OCI-LY3 (cell line): ENCODE measurements around the gene SUV39H1.

Experiments used
- H2AFZ ChIP-seq: fragments of 200-600, 300-600 bp; shearing (Covaris generic); 2 replicates; pipeline ENCODE4 v1.6.0; 2014; ENCODE audit warnings: antibody characterized with exemption, low read depth, low read length
- H3K27ac ChIP-seq: fragments of 200-600, 300-600 bp; sonication (generic); 2 replicates; pipeline ENCODE4 v1.5.1; 2014; ENCODE audit warnings: mild to moderate bottlenecking, low read length, moderate library complexity, mixed read lengths
- H3K27me3 ChIP-seq: fragments of 200-600, 300-600 bp; sonication (generic); 2 replicates; pipeline ENCODE4 v1.6.1; 2014; ENCODE audit warnings: low read depth, low read length, mixed read lengths
- H3K36me3 ChIP-seq: fragments of 200-600, 300-600 bp; sonication (generic); replicated peaks from 2 replicates; pipeline ENCODE3; 2014; ENCODE audit warnings: low read depth, low read length, mixed read lengths
- H3K4me1 ChIP-seq: fragments of 300-600, 200-600 bp; sonication (generic); 2 replicates; pipeline ENCODE4 v1.6.1; 2014; ENCODE audit warnings: low read length, mixed read lengths
- H3K4me2 ChIP-seq: fragments of 200-600, 300-600 bp; sonication (generic); 2 replicates; pipeline ENCODE4 v1.6.1; 2014; ENCODE audit warnings: low read length, mixed read lengths
- H3K4me3 ChIP-seq: fragments of 300-600, 200-600 bp; sonication (generic); 2 replicates; pipeline ENCODE4 v1.5.1; 2014; ENCODE audit warnings: antibody characterized with exemption, mild to moderate bottlenecking, low read length, moderate library complexity
- H3K79me2 ChIP-seq: fragments of 300-600, 200-600 bp; shearing (Covaris generic); 2 replicates; pipeline ENCODE4 v1.6.1; 2014; ENCODE audit warnings: mild to moderate bottlenecking, low read length, mixed read lengths
- H3K9ac ChIP-seq: fragments of 300-600, 200-600 bp; shearing (Covaris generic); 2 replicates; pipeline ENCODE4 v1.6.0; 2014; ENCODE audit warnings: mild to moderate bottlenecking, low read length, moderate library complexity
- H3K9me3 ChIP-seq: fragments of 200-600, 300-600 bp; shearing (Covaris generic); 2 replicates; pipeline ENCODE4 v1.6.1; 2014; ENCODE audit warnings: low read length, mixed read lengths; ENCODE audit not compliant: insufficient read depth
- H4K20me1 ChIP-seq: fragments of 200-600, 300-600 bp; sonication (generic); 2 replicates; pipeline ENCODE4 v1.6.1; 2016; ENCODE audit warnings: low read length, mixed read lengths; ENCODE audit not compliant: insufficient read depth
- EZH2phosphoT487 ChIP-seq: fragments of 200-600 bp; shearing (Covaris generic); IDR thresholded peaks from 2 replicates; pipeline ENCODE4 v1.6.1; 2018; ENCODE audit warnings: antibody characterized with exemption, mixed run types, low read depth
- TF ChIP-seq, protein P1 (sequence below): fragments of 200-600, 300-600 bp; sonication (generic); IDR thresholded peaks from 2 replicates; pipeline ENCODE4 v1.5.1; 2014; ENCODE audit warnings: antibody characterized with exemption, low read length, low read depth

The SUV39H1 gene

DNA sequence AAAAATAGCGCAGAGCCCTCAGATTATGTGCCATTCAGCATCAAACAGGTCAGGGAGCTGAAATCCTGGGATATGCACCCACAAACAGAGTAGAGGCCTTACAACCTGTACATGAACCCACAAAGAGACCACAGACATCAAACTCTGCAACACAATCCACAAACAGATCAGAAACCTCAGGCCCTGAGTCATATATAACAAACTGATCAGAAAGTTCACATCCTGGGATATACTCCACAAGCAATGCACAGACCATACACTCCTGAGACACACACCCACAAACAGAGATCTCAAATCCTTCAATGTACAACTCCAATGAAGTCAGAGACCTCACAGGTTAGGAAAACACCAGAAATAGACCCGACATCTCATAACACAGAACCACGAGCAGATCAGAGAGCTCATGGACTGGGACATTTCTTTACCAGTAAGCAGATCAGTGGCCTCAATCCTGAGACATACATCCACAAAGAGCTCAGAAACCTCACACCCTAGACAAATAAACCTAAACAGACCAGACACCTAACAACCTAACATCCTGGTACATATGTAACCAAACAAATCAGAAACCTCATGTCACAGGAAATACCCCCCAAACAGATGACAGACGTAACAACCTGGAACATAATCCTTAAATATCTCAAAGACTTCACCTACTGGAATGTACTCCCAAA is 24.2 kb downstream of the SUV39H1 start:
- Histone ChIP-seq H4K20me1 (no peaks in the 10 kb centered on the region), H3K4me1 (no peaks in the 10 kb centered on the region), H3K27ac (no peak overlapping the region), H3K79me2 (no peaks in the 10 kb centered on the region), H3K4me3 (no peak overlapping the region), H3K36me3 (no peaks in the 10 kb centered on the region), H3K9ac (no peak overlapping the region), H3K4me2 (no peak overlapping the region), H3K9me3 (no peaks in the 10 kb centered on the region), H2AFZ (no peak overlapping the region), H3K27me3 (no peaks in the 10 kb centered on the region)
- TF ChIP-seq EZH2phosphoT487: no peak
- TF ChIP-seq, protein P1, sequence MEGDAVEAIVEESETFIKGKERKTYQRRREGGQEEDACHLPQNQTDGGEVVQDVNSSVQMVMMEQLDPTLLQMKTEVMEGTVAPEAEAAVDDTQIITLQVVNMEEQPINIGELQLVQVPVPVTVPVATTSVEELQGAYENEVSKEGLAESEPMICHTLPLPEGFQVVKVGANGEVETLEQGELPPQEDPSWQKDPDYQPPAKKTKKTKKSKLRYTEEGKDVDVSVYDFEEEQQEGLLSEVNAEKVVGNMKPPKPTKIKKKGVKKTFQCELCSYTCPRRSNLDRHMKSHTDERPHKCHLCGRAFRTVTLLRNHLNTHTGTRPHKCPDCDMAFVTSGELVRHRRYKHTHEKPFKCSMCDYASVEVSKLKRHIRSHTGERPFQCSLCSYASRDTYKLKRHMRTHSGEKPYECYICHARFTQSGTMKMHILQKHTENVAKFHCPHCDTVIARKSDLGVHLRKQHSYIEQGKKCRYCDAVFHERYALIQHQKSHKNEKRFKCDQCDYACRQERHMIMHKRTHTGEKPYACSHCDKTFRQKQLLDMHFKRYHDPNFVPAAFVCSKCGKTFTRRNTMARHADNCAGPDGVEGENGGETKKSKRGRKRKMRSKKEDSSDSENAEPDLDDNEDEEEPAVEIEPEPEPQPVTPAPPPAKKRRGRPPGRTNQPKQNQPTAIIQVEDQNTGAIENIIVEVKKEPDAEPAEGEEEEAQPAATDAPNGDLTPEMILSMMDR: no peak

DNA sequence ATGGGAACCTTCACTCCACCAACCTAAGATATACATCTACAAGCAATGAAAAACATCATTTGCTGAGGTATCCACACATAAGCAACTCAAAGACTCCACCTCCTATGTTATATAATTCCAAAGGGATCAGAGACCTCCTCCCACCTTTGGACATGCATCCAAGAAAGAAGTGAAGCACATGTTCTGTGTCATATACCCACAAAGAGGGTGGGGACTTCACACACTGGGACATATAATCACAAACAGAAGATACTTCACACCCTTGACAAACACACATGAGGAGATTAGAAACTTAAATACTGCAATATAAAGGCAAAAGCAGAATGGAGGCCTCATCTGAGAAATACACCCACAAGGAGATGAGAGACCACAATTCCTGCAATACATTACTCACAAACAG is 25.4 kb downstream of the SUV39H1 start:
- Histone ChIP-seq H3K36me3 (no peaks in the 10 kb centered on the region), H4K20me1 (no peaks in the 10 kb centered on the region), H3K27me3 (no peaks in the 10 kb centered on the region), H3K9me3 (no peaks in the 10 kb centered on the region), H3K4me3 (no peak overlapping the region), H3K9ac (no peak overlapping the region), H3K4me1 (no peaks in the 10 kb centered on the region), H3K79me2 (no peaks in the 10 kb centered on the region), H2AFZ (no peak overlapping the region), H3K27ac (no peak overlapping the region), H3K4me2 (no peak overlapping the region)
- no peak for TF ChIP-seq EZH2phosphoT487
- TF ChIP-seq, protein P1: no peak

DNA sequence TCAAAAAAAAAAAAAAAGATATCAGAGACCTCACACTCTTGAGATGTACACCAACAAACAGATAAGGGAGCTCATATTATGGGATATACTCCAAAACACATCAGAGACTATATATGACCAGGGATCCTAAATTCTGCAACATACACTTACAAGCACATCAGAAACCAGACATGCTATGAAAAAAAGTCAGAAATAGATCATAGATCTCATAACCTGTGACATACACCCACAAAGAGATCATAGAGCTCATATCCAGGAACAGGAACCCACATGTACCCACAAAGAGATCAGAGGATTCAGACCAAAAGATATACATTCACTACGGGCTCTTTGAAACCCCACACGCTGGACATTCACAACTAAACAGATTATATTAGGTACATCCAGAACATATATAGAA is 30.1 kb downstream of the SUV39H1 start:
- H3K79me2 ChIP-seq: no peaks in the 10 kb centered on the region
- no peaks in the 10 kb centered on the region for H3K27me3 ChIP-seq
- no peak for TF ChIP-seq EZH2phosphoT487
- TF ChIP-seq, protein P1: no peak
- no peak overlapping the region for H3K4me2 ChIP-seq
- no peaks in the 10 kb centered on the region for H3K4me1 ChIP-seq
- H3K36me3 ChIP-seq: no peaks in the 10 kb centered on the region
- no peak overlapping the region for H3K9ac ChIP-seq
- no peak overlapping the region for H3K27ac ChIP-seq
- H4K20me1 ChIP-seq: no peaks in the 10 kb centered on the region
- H3K4me3 ChIP-seq: no peak overlapping the region
- H2AFZ ChIP-seq: no peak overlapping the region
- no peaks in the 10 kb centered on the region for H3K9me3 ChIP-seq

DNA sequence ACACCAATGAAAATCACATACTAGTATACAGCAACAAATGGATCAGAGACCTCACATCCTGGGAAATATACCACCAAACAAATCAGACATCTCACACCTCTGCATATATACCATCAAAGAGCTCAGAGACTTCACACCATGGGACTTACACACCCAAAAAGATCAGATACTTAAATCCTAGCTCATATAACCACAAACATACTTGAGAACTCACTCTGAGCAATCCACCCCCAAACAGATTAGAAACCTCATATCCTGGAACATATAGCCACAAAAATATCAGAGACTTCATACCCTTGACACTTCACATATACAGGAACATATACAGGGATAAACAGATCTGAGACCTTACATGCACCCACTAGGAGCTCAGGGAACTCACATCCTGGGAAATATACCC is 32.1 kb downstream of the SUV39H1 start:
- no peaks in the 10 kb centered on the region for H4K20me1 ChIP-seq
- H3K4me3 ChIP-seq: no peak overlapping the region
- H3K36me3 ChIP-seq: no peaks in the 10 kb centered on the region
- no peak overlapping the region for H3K9ac ChIP-seq
- no peaks in the 10 kb centered on the region for H3K9me3 ChIP-seq
- TF ChIP-seq, protein P1: no peak
- TF ChIP-seq EZH2phosphoT487: no peak
- H3K79me2 ChIP-seq: no peaks in the 10 kb centered on the region
- no peak overlapping the region for H2AFZ ChIP-seq
- H3K4me1 ChIP-seq: no peaks in the 10 kb centered on the region
- no peak overlapping the region for H3K4me2 ChIP-seq
- no peaks in the 10 kb centered on the region for H3K27me3 ChIP-seq
- no peak overlapping the region for H3K27ac ChIP-seq
